NCI-H128 (cell line): ENCODE data around the gene TSSC4.

Experiments used
- DNase-seq: peaks from one replicate; lab custom pipeline; 2025; ENCODE audit not compliant: unreplicated experiment; lab: John Stamatoyannopoulos, UW

TSSC4 gene

DNA sequence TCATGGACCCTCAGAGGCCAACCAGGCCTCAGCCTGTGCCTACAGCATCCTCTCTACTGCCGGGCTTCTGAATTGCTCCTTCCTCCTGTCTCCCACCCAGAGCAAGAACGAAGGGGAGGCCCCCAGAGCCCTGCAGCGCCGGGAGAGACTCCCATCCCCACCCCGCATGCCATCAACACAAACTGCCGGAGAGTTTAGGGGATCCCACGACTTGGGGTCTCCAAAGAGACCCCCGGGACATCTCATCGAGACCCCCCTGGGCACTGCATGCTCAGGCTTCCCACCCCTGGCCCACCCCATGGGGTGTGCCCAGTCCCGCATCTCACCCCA is 31.7 kb upstream of the TSSC4 start:
- DNase-seq, result no peak

DNA sequence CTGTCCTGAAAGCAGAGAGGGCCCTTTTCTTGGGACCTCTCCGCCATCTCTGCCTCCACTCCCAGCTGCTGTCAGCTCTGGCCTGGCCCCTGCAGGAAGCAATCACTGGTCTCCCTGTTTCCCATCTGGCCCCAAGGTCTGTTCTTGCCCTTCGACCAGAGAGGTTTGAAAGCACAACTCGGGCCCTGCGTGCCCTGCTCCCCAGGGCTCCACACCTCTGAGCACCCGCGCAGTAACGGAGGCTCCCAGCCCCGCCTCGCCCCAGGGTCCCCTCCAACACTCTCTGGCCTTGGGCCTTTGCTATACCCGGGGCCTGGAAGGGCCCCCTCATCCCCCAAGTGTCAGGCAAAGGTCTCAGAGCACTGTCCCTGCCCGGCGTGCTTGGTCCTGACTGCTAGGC is 31.2 kb upstream of the TSSC4 start:
- no peak for DNase-seq

DNA sequence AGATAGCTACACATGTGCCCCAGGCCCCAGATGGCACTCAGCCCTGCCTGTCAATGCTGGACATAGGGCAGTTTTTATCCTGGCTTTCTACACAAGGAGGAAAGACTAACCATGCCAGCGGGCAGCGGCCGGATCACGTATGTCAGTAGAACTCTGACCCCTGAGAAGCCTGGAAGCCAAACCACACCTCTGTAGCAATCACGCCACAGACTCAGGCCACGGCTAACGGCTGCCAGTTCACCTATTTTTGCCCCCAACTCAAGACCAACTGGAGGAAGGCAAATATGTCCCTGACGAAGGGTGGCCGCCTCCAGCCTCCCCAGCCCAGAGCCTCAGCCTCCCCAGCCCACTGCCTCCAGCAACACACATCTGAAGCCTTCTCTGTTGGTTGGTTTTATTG is 30.7 kb upstream of the TSSC4 start:
- no peak for DNase-seq

DNA sequence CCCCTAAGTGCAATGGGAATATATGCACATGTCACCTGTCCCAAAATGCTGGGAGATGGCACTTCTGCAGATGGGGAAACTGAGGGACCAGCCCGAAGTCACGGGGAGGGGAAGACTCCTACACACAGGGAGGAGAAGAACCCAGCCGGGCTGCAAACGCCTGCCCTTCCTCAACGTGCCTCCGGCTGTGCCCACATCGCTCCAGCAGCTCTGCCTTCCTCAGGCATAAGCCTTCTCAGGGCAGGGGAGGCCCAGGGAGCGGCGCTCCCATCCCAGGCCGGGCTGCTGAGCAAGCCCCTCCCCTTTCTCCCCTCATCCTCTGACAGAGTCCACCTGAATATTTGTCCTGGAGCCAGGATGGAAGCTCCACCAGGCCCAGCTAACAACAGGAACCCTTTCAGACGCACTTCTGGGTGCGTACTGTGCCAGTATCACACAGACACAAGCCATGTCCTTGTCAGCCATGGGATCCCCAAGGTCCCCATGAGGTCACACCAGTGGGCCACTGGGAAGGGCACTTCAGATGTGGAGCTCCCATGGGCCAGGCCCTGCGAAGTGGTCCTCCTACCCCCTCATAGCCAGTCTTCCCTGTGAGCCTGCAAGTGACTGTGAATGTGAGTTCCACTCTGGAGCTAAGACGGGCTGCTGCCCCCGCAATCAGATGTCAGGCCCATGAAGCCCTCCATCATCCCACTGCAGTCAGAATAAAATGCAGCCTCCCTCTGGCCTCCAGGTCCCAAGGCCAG is 25.9 kb upstream of the TSSC4 start:
- DNase-seq, result no peak

DNA sequence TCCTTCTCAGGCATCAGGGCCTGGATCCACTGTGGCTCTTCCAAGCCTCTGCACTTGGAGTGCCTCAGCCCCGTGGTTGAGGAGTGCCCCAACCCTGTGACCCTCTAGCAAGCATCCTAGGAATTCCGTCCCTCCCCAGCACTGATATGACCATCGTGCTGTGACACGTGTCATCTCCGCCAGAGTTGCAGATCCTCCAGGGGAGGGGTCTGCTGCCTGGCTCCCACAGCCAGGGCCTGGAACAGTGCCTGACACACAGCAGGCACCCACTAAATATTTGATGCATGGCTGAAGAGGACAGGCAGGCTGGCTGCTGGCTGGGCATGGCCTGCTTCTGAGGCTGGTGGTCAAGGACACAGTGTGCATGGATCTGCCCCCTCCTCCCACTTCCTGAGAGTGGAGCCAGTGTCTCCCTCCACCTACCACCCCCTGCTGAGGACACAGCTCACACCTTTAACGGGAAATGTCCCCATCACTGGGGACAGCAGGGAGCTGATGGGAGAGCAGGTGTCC is 25.2 kb upstream of the TSSC4 start:
- no peak for DNase-seq

DNA sequence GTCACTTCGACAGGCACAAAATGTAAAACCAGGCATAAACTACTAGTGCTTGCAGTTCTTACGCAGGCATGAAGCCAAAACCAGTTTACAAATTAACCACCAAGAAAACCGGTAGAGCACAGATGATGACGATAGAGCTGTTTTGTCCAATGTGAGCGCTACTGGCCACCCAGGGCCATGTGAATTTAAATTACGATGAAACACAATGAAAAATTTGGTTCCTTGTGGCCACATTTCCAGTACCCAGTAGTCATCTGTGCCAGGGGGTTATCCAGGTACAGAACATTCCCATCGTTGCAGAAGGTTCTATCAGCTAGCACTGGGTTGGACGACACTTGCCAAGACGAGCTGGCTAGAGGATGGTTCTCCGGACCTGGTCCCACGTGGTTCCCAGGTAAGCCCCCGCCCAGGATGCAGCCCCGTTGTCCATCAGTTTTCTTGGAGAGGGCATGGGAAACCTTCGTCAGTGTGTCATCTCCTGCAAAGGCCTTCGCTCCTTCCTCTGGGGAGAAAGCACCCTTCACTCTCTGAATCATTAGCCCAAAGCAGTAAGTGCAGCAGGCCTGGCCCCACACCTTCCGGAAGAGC is 24.5 kb upstream of the TSSC4 start:
- no peak for DNase-seq

DNA sequence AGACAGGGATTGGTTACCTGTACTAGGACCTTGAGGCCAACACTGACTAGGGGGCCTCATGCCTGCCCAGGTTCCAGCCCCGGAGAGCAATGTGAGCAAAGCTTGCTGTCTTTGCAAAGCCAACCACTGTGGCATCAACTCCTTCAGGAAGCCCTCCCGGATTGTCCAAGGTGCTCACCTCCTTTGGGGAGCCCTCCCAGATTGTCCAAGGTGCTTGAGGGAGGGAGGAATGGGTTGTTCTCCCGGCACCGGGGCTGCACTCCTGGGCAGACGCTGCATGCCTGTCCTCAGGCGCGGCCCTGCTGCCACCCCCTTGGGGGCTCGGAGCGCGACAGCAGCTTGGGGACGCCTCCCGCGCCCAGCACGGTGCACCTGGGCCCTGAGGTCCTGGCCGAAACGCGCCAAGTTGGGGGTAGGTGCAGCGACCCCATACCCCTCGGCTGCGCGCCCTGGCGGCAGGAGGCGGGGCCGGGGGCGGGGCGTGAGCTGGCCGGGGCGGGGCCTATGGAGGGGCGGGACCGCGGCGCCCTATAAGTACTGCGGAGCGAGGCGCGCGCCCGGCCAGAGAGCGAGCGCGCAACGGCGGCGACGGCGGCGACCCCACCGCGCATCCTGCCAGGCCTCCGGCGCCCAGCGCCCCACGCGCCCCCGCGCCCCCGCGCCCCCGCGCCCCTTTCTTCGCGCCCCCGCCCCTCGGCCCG is 23.6 kb upstream of the TSSC4 start, which contains the start of gene CD81:
Gene CD81, plus strand, starts transcription at position 560 of the 701 bp plus-strand sequence. CDS start 240 bp downstream, outside the sequence.
- DNase-seq, result no peak

DNA sequence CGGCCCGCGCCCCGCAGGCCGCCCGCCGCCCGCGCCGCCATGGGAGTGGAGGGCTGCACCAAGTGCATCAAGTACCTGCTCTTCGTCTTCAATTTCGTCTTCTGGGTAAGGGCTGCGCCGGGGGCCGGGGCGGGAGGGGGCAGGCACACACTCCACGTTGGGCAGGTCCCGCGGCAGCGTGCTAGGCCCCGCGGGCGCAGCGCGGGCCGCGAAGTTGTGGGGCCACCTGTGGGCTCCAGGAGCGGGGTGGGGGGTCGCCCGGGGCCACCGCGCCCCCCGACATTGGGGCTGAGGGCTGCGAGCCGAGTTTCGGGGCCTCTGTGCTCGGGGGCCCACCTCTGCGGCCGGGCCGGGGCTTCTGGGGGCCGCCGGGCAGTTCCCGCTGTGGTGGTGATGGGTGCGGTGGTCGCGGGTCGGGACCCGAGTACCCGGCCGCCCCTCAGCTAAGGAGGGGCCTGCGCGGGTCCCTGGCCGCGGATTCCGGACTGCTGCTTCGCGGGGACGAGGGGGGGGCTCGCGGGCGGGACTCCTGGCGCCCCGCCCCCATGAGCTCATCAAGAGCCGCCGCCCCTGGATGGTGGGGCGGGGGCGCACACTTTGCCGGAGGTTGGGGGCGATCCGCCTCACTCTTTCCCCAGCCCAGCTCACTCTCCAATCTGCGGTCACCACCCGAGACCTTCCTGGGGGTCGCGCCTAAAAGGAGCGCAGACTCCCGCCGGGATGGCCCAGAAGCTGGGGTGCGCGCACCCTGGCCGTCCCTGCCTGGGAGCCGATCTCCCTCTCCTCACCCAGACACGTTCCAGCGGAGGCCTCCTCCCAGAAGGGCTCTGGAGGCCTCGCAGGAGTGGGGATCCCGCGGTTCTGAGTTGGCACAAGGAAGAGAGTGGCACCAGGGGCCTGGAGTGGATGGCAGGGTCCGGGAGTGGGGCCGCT is 22.8 kb upstream of the TSSC4 start:
- no peak for DNase-seq

DNA sequence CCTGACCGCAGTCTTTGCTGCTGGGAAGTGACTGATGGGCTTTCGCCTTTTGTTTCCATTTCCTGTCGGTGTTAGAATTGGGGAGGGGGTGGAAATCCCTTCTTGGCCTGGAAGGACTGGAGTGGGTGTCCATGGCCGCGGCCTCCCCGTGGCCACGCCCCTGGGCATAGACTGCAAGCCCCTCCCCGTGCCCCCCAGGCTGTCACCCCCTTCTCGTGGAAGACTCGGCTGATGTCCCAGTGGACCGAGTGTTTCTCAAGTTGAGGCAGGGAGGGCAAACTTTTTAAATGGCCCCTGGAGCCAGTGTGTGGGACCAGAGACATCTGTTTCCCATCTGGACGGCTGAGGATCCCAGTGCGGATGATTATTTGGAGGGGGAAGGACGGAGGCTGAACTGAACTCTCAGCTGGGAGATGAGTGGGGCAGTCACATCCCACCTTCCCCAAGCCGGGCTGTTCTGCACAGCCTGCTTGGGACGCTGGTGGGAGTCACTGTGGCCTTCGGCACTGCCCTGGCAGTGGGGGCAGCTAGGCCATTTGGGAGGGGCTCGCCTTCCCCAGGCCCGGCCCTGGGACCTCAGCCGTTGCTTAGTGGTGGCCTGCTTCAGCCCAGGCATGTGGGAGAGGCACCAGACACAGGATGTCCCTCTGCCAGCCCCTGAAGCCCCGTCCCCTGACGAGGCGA is 21.9 kb upstream of the TSSC4 start:
- DNase-seq, result no peak

DNA sequence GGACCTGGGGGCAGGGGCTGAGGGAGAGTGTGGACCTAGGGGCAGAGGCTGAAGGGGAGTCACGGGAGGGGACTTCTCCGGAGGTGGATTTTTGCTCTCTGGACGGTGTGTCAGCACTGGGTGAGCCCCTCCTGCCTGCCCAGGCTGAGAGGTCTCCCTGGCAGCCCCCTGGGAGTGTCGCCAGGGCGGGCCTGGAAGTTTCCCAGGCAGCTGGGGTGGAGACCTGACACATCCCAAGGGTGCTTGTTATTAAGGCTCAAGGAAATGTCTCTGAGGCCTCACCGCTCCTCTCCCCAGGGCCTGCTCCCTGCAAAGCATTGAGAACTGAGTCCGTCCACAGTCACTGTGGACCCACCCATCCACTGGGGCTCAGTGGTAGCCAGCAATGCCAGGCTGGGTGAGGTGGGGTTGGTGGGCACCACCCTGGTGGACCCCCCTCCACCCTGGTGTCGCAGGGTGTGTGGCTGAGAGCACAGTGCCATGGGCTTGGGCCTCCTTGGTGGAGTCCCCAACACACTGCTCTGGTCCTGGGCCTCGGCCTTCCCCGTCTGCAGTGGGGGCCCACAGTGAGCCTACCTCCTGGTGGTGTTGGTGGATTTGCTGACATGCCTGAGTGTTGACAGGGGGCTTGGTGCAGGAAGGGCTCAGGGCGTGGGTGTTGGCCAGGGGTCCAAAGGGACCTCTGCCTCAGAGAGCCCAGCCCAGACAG is 20.9 kb upstream of the TSSC4 start:
- DNase-seq, result no peak

DNA sequence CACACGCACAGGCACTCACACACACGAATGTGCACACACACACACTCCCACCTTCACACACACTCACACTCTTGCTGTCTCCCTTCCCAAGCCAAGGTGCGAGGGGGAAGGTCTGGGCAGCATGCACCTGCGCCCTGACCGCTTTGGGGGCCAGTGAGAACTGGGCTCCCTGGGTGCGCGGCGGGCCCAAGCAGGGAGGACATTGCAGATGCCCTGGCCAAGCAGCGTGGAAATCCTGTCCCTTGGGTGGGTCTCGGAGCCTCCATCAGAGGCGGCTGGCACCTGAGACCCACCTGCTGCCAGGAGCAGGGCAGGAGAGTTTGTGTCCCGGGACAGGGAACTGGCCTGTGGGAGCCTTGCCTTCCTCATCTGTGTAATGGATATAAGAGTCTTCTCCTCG is 20.2 kb upstream of the TSSC4 start:
- no peak for DNase-seq

DNA sequence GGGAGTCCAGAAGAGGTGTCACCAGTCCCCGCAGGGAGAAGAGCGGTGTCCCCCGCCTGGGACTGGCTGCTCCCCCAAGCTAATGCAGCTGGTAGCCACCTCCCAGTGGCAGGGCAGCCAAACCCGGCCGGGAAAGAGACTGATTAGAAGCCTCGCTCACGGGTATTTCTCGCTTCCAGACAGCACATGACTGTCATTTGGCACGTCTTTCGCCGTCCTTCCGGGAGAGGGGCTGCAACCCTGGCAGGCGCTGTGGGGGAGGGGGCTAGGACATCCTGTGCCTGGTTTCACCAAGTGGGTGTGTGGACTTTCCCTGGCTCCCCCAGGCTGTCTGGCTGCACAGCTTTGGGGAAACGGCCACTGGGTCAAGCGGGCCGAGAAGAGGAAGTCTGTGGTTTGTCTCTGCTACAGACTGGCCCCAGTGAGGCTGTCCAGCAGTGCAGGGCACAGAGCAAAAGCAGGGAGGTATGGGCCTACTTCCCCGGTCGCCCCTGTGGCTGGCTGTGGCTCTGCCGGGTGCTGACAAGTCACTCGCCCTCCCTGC is 19.7 kb upstream of the TSSC4 start:
- DNase-seq, result no peak

DNA sequence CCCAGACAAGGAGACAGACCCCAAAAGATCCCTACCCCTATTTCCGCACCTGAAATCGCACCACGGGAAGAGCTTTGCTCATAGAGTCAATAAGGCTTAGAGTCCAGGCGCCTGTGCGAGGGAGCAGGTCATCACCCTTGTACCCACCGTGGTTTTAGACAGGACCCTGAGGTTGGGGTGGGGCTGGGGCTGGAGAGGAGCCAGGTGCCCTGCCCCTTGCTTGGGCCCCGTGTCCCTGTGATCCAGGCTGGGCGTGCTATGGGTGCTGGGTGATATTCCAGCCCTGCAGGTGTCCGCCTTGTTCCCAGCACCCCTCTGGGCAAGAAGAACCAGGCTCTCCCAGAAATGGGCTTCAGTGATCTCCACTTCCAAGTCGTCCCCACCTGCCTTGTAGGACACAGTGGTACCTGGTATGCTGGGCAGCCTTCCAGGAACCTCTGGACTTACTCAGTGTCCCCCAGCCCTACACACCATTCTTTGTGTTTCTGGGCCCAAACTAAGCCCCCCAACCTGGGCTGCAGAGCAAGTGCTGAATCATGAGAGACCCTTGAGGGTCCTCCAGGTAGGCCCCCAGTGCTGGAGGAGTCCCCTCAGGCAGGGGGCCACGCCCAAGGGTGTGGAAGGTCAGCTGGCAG is 18.9 kb upstream of the TSSC4 start:
- DNase-seq, result no peak

DNA sequence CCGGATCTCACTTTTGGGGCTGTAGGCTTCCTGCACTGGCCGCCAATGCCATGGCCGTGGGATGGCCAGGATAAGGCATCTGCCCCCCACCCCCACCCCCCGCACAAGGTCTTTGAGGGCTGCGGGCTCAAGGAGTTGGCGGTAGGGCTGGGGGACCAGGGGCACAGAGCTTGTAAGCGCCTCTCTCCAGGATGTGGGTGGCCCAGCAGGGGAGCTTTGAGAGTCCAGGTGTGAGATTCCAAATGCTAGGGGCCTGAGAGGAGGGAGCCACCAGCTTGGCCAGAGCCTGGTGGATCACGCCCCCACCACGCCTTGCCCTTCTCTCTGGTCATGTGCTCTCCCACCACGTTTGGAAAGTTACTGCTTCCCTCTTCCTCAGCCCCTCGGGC is 18.4 kb upstream of the TSSC4 start:
- DNase-seq, result no peak

DNA sequence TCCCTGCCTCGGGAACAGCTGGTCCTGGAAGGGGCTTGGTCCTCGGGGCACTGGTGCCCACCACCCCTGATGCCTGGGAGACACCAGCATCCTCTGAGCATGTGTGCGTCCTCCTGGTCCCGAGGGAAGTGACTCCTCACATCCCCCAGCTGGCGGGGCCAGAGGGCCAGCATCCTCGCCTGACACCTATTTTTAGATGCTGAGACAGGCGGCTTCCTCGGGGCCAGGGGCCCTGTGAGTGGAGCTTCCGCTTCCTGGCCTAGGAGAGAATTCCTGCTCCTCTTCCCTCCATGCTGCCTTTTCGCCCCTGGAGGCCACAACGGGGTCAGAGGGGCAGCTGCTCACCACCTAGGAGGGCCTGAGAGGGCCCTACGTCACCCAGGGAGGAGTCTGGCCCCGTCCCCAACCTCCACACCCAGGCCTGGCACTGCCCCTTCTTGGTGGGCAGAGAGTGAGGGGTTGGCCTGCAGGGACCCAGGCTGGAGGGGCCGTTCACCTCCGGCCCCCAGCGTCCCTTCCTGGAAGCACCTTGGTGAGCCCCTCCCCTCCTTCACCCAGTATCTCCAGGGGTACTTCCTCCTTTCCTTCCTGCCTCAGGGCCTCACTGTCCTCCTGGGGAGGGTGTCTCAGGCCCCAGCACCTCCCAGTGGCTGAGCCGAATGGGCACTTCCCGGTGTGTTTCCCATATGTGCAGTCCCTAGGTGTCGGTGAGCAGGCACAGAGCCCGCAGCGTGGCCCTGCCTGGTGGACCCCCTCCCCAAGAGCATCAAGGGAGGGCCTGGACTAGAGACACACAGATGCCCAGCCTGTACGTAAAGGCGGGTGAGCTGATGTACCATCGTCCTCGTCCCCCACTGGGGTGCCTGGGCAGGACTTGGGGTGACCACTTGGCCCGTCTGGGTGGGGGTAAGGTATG is 17.4 kb upstream of the TSSC4 start:
- DNase-seq, result no peak

DNA sequence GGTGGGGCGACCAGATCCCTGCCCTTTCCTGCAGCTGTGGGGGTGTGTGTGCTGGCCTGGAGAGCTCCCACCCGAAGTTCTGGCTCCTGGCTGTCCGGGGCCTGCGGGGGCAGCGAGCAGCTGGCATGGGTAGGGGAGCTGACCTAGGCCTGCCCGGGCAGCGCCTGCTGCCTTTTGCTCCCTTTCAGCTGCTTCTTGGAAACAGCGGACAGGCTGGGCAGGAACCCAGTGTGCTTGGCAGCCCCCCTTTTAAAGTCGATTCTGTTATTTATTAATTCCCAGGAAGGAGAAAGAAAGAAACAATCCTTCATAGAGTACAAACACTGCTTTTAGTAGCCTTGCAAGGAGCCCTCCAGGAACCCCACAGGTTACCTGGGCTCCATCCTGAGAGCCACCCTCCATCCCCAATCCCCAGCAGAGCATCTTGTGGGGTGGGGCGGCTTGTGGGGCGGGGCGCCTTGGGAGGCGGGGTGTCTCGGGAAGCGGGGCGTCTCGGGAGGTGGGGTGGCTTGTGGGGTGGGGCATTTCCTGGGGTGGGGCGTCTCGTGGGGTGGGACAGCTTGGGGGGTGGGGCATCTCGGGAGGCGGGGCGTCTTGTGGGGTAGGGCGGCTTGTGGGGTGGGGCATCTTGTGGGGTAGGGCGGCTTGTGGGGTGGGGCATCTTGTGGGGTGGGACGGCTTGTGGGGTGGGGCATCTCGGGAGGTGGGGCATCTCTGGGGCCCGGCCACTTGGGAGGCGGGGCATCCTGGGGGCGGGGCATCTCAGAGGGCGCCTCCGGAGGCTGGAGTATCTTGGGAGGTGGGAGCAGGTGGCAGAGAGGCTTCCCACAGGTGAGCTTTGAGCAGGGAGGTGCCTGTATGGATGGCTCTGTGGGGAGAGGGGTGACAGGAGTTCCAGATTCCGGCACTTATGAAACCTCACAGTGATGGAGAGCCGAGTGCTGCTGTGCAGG is 16.4 kb upstream of the TSSC4 start:
- no peak for DNase-seq
